Measurements from ENCODE around the gene JPT2.
A peak's percentile ranks its signal among the peaks of the same experiment; 100 is the strongest.

The JPT2 gene

GRCh38 chr16:1677942-1678499 lies at the start of gene JPT2:
TSS of gene JPT2 (plus strand) at chr16:1678279. CDS start at chr16:1678313, 34 bp downstream.
- peak; percentile 98 for DNase-seq

DNA sequence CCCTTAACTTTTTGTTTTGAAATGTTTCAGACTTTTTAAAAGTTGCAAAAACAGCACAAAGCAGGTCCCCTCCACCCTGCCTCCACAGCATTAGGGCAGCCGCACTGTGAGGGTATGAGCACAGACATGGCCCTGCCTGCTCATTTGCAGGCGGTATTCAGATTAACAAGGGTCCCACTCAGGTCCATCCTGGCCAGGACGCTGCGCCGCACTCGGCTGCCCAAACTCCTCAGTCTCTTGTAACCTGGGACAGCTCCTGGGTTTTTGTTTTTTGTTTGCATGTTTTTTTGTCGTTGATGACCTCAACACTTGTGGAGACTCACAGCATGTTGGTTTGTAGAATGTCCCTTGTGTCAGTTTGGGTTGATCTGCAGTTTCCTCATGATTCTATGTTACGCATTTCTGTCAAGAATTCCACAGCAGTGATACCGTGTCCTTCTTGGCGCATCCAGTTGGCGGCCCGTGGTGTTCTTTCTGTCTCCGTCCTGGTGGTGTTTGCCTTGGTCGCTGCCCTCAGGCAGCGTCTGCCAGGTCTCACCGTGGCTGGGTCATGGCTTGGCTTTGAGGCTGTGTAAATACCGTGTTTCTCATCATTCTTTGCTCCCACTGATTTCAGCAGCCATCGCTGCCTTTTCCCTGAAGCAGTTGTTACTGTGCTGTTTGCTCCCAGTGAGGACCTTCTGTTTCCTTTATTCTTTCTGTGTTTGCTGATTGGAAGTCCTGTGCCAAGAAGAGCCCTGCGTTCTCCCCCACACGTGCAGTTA lies 47.4 kb upstream of the JPT2 start:
- no peak for DNase-seq

GRCh38 chr16:1631230-1631629 lies 46.8 kb upstream of the JPT2 start:
- no peak for DNase-seq

DNA sequence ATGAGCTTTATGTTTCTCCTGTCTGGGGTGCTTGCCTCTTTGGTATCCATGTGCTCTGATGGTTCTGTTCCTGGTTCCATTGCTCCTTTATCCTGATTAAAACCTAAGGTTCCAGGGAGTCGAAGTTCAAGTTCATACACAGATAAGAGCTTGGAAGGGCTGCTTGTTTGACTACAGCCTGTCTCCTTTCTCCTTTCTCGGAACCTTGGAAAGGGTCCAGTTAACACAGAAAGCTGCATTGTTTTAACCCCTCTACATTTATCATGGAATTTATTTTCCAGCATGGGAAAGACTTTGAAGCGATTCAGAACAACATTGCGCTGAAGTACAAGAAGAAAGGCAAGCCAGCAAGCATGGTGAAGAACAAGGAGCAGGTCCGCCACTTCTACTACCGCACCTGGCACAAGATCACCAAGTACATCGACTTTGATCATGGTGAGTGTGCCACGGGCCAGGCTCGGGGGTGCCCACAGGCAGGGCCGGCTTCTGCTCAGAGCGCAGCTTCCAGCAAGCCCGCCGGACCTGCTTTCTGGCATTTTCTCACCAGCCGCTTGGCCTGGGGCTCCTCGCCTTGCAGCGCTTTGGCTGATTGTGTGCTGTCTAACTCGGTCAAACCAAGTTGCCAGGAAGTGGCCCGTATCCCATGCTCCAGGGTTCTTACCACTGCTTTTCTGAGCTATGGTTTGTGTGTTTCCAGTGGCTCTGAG lies 46.0 kb upstream of the JPT2 start:
- DNase-seq = no peak

DNA sequence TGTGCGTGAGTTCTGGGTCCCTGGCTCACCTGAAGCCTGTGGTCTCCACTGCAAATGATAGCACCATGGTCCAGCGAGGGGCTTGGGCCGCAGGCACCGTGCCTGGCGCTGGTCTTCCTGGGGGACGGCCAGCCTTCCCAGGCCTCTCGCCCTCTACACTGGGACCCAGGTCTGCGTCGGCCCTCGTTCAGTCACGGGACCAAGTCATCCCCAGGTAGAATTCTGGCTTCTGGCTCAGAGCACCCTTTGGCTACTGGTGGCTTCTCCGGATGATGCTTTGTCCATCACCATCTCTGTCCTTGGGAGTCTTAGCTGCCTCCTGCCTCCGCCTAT lies 45.5 kb upstream of the JPT2 start:
- DNase-seq = no peak

GRCh38 chr16:1633310-1633709 lies 44.8 kb upstream of the JPT2 start:
- no peak for DNase-seq

DNA sequence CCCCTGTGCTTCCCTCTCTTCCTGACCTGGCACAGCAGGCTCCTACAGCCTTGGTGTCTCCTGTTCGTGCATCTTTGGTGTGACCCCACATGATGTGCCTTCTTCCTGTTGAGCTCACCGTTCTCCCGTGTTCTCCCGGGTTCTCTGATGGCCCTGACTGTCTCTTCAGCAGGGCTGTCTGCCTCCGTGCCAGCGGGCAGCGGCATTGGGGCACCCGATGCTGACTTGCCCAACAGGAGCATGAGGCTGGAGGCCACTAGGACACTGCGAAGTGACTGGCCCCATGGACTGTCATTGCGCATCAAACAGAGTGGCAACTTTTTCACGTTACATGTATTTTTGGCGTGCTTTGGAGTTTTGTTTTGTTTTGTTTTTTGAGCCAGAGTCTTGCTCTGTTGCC lies 43.5 kb upstream of the JPT2 start:
- DNase-seq = no peak

GRCh38 chr16:1635070-1635469 lies 43.0 kb upstream of the JPT2 start:
- DNase-seq = peak; percentile 57

- no peak for DNase-seq
Measured at GRCh38 chr16:1637526-1637925, 40.6 kb upstream of the JPT2 start.

GRCh38 chr16:1638757-1639156 lies 39.3 kb upstream of the JPT2 start:
- DNase-seq = no peak

- no peak for DNase-seq
Measured at GRCh38 chr16:1639282-1639681, 38.8 kb upstream of the JPT2 start.

- no peak for DNase-seq
Measured at GRCh38 chr16:1639860-1640259, 38.2 kb upstream of the JPT2 start.

DNA sequence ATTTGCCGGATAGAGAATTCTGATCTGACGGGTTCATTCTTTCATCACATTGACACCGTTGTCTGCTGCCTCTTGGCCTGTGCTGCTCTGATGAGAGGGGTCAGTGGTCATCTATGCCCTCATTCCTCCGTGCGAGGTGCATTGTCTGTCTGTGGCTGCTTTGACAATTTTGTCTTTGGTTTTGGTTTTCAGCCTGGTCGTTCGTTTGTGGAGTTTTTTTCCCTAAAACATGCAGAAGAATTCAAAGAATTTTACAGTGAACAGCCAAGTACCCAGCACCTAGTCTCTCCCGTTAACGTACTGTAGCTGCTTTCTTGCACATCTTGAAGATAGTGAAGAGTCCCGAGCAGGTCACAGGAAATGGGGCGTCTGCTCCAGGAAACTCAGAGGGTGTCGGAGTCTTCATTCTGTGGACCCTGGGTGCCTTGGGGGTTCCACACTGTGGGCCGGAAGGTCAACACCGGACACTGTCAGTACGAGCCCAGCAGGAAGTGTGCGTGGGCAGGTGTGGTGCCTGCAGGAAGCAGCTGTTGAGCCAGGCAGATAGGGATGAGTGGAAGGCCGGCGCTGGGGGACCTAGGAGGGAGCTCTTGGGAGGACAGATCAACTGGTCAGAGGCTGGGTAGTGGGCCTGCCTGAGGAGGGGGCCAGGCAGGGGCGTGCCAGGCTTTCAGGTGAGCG lies 37.7 kb upstream of the JPT2 start:
- no peak for DNase-seq

GRCh38 chr16:1641261-1641660 lies 36.8 kb upstream of the JPT2 start:
- no peak for DNase-seq

- no peak for DNase-seq
Measured at GRCh38 chr16:1642148-1642547, 35.9 kb upstream of the JPT2 start.

DNA sequence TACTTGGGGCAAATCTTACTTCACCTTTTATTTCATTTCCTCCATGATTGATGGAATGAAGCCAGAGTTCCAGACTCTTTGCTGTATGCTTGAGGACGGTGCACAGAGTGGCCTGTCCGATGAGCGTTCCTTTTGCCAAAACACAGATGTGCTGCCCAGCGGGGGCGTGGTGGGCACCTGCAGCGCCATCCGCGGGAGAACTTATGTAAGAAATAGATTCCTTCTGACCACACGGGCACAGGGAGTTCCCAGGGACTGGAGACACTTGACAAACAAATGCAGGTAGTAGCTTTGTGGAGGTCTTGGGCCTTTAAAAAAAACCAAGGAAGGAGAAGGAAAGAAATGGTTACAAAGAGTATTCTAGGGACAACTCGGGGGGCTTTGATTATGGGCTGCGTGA lies 35.3 kb upstream of the JPT2 start:
- no peak for DNase-seq

GRCh38 chr16:1643521-1643920 lies 34.6 kb upstream of the JPT2 start:
- DNase-seq = no peak

- DNase-seq = peak; percentile 70
Measured at GRCh38 chr16:1645914-1646525, 32.1 kb upstream of the JPT2 start.

DNA sequence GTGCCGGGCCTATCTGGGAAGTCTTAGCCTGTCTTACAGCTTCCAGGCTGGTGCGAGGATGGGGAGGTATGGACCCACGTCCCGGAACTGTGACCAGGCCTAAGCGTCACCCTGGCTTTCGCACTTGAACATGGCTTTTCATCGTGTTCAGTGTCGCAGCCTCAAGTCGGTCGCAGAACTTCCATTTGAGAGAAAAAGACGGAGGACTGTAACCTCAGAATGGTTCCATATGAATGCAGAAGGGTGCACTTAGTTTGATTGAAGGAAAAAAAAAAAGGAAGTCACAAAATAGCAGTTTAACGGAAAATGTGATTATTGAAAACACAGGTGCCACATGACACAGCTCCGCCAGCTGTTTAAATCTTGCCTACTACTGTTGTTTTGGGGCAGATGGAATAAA lies 30.2 kb upstream of the JPT2 start:
- peak; percentile 50 for DNase-seq

DNA sequence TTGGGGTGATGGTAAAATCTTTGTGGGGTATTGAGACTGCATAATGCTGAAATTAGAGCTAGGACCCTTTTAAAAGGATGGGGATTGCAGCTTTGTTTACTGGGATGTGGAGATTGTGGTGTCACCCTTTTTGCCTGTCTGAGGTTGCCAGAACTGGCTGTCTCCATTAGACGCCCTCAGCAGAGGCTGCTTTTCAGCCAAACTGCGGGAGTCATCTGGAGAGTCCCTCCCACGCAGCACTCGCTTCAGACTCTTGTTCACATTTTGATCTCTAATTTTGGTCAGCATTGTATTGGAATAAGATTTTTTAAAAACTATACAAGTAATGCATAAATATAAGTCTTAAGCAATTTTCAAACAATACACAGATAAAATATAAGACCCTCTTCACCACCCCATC lies 27.9 kb upstream of the JPT2 start:
- no peak for DNase-seq

GRCh38 chr16:1651094-1651973 lies 26.7 kb upstream of the JPT2 start:
- no peak for DNase-seq

DNA sequence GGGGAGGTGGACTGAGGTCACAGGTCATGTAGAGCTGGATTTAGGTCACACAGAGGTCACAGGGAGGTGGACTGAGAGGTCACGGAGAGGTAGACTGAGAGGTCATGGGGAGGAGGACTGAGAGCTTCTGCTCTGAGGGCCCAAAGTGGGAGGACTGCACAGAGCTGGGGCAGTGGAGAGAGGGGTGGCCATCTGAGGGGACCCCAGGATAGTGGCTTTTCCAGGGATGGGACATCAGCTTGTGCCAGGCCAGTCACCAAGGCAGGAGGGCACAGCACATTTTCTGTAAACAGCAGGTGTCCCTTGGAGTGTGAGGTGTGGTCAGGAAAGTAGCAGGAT lies 26.1 kb upstream of the JPT2 start:
- no peak for DNase-seq

DNA sequence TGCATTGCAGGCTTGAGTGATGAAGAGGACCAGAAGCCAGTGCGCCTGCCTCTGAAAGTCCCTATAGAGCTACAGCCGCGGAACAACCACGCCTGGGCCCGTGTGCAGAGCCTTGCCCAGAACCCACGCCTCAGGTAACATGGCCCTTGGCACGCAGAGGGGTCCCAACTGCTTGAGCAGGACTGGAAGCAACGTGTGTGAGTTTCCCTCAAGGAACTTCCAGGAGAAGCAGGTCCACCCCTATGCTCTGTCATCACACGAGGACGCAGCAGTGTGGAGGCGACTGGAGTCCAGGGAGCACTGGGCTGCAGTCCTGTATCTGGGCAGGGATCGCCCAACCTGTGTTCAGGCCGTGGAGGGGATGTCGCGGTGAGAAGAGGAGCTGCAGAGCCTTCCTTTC lies 25.1 kb upstream of the JPT2 start:
- DNase-seq = no peak
